LoVo (cell line): ENCODE data around the gene PARD3.

Experiments used
- DNase-seq: peaks from one replicate; pipeline ENCODE4 v3.0.0-alpha.2; 2016; ENCODE audit warnings: low spot score

Gene PARD3

GRCh38 chr10:34618611-34619010, 196.5 kb downstream of the PARD3 start:
- no peak for DNase-seq

- DNase-seq, result no peak
These were observed 199.3 kb downstream of the PARD3 start for GRCh38 chr10:34615770-34616169.

DNA sequence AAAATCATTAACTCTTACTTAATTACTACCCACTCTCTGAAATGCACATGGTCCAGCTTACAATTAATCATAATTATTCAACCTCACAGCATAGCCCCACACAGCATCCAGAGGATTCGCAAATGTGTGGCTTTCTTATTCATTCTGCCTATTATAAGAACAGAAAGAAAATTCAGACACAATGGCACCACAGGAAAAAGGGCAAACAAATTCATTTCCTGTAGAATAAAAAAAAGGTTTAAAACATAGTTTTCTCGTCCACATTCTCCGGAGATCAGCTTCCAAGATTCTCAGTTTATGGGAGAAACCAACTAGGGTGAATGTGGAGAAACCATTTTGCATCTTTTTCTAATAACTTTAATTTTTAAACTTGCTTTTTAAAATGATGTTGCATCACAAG, 201.6 kb downstream of the PARD3 start:
- no peak for DNase-seq

GRCh38 chr10:34612938-34613337, 202.2 kb downstream of the PARD3 start:
- no peak for DNase-seq

DNA sequence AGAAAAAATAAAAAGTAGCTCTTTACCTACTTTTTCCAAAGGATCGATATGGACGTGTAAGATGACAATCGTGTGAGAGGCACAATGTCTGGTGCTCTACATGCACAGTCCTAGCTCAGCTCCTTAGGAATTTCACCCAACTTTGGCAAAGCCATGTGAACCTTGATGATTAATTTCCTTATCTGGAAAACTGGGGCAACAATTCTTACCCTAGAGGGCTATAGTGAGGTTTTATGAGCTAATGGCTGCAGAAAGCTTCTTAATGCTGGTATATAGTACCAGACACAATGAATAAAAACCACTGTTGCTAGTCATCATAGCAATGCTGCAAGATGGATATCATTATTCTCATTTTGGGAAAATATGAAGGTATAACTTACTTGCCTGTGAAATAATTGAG, 202.7 kb downstream of the PARD3 start:
- DNase-seq, result no peak

- DNase-seq, result no peak
These were observed 205.7 kb downstream of the PARD3 start for GRCh38 chr10:34609287-34609940.

DNA sequence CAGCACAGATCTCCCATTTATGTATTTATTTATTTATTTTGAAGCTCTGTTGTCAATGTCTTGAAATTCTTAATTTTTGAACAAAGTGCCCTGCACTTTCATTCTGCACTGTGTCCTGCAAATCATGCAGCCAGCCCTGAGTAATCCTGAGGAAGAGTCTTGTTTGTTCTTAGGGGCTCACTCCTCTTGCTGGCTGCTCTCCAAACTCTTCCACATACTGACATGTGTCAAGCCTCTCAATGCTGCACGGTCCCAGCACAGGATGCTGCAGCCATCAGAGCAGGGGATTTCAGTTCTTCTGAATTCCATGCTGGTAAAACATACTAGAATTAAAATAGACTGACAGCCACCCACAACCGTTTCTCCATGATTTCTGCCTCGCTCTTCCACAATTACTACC, 207.2 kb downstream of the PARD3 start:
- no peak for DNase-seq

GRCh38 chr10:34606890-34607289, 208.2 kb downstream of the PARD3 start:
- no peak for DNase-seq

DNA sequence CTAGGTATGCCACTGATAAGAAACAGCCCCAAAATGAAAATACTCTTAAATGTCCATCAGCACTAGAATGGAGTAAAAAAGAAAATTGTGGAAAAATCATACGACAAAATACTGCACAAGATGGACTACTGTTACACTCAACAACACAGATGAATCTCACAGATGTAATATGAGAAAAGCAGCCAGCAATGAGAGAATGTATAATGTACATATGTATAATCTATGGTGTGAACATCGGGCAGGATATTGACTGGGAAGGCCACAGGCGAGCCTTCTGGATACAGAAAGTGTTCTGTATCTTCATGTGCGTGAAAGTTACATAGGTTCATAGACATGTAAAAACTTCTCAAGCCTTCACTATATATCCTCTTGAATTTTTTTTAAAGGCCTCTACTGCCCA, 212.6 kb downstream of the PARD3 start:
- DNase-seq, result no peak

GRCh38 chr10:34601691-34602090, 213.4 kb downstream of the PARD3 start:
- DNase-seq, result no peak

- no peak for DNase-seq
These were observed 215.9 kb downstream of the PARD3 start for GRCh38 chr10:34599026-34599795.

DNA sequence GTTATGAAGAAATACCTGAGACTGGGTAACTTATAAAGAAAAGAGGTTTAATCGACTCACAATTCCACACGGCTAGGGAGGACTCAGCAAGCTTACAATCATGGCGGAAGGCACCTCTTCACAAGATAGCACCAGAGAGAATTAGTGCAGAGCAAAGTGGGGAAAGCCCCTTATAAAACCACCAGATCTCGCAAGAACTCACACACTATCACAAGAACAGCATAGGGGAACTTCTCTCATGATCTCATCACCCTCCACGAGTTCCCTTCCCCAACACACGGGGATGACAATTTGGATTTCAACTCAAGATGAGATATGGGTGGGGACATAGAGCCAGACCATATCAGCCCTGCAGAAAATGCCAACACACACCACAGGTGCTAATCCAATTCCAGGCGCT, 218.7 kb downstream of the PARD3 start:
- DNase-seq, result no peak

GRCh38 chr10:34593930-34594329, 221.2 kb downstream of the PARD3 start:
- no peak for DNase-seq

GRCh38 chr10:34593374-34593890, 221.7 kb downstream of the PARD3 start:
- no peak for DNase-seq

DNA sequence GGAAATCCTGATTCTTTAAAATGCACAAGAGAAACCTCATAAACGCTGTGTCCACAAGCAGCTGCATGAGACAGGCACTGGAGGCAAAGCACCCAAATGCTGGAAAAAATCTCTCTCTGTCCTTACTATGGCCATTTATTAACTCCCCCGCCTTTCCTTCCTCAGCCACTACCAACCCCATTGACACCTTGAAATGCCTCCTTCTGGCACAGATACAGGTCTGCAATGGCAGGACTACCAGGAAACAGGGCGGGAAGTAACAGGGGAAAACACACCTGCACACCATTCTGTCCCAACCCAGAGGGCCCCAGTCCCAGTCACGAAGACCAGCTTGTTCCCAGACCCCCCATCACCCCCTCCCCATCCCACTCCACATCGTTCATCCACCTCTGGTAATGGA, 224.3 kb downstream of the PARD3 start:
- no peak for DNase-seq

DNA sequence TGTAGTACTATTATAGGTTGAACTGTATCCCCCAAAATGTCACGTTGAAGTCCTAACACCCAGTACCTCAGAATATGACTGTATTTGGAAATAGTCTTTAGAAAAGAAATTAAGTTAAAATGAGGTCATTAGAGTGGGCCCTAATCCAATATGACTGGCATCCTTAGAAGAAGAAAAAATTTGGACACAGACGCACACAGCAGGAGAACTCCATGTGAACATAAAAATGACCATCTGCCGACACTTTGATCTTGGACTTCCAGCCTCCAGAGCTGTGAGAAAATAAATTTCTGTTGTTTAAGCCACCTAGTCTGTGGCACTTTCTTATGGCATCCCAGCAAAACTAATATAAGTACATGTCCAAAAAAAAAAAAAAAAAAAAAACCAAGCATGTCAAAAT, 225.8 kb downstream of the PARD3 start:
- DNase-seq, result no peak

DNA sequence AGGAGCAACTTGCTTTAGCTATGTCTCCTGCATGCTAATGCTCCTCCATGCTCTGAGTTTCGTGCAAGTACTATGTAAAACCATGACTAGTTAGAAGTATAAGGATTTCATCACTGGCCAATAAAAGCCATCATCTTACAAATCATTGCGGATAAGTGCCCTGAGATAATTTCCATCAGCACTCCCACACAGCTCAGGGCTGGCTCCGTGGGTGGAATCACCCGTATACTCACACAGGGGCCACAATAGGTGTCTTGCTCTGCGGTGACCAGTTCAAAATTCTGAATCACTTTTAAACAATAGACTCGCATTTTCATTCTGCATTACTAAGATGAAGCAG, 227.4 kb downstream of the PARD3 start:
- DNase-seq, result no peak

DNA sequence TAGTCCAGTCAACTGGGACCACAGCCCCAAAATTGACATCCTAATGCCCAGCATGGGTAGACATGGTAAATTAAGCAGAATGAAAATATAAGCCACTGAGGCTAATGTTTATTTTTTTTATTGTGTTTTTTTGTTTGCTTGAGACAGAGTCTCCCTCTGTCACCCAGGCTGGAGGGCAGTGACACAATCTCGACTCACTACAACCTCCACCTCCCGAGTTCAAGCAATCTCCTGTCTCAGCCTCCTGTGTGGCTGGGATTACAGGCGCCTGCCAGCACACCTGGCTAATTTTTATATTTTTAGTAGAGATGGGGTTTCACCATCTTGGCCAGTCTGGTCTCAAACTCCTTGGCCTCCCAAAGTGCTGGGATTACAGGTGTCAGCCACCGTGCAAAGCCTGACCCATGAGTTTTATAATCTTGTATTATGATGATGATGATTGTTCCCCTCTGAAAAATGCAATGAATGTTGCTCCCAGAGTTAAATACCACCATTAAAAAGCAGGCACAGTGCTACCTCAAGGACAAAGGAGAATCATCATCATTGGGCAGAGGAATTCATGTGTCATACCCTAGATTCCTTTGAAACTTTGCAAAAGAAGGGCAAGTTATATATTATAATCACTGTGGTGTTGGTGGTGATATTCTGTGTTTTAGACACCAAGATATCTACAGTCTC, 228.0 kb downstream of the PARD3 start:
- no peak for DNase-seq

DNA sequence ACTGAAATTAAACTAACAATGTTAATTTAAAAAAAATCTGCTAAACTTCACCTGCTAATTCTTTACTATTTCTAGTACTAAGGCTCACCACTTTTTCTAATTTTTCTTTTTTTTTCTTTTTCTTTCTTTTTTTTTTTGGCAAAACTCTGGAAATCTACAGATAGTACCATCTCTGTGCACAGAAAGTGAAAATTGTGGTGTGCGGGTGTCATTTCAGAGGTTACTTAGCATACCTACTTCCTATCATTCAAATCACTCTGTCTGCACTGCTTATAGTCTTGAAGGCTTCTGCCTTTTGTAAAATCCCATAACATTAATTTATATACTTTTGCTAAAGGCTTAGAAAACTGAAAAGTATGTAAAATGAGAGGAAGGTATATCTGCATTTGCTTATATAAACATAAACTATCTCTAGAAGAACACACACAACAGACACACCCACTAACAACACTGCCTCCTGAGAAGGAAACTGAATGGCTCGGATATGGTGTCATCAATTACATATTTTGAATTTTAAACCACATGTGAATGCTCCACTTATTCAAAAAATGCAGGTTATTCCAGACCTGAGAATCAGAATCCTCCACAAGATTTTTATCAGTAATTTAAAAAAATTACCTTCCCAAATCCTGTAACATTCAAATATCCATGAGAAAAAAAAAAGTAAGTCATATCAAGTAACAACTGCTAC, 229.5 kb downstream of the PARD3 start:
- no peak for DNase-seq

DNA sequence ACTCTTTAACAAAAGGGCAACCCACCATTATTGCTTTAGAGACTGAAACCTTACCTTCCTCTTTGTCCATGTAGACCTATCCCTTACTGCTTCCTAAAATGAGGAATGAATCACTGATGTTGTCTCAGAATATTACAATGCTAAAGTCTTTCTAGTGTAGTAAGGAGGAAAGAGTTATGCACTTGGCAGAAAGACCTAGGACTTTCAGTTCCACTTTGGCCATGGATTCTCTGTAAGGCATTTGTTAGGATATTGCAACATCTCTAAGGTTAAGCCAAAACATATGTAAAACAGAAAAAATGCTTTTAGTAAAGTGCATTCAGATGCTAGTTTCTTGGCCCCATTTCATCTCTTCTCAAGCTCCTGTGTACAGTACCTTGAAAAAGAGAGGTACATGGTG, 230.9 kb downstream of the PARD3 start:
- no peak for DNase-seq

- DNase-seq, result no peak
These were observed 233.1 kb downstream of the PARD3 start for GRCh38 chr10:34581801-34582532.

DNA sequence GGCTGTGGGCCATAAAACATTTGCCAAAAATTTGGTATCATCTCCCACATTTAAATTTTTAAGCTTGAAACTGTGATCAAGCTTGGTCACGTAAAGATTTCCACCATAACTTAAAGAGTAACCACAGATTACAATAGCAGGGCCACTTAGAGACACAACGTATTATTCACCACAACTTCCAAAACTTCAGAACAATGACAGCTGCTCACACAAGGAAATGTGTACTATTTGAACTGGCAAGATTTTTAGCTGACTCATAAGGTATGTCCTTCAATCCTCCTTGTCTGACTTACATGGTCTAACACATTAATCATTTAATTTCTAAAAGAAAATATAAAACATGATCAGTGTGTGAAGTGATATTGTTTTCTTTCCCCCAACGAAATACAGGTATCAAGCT, 234.5 kb downstream of the PARD3 start:
- DNase-seq, result no peak
